ENCODE data around the gene POLR1A. TPM values are rescaled to one million over a fixed set of nuclear protein-coding genes. Genes with fewer than 3 reads are reported as not detected.

The POLR1A gene
- total and polyA plus RNA-seq, 2 of the 8 experiments (the other 6 are each of a cell fraction or from before 2014, with no cell fraction given) = 8.9 to 58.1 TPM

GRCh38 chr2:86019121-86019520 is 86.6 kb downstream of the POLR1A start:
- no peaks in the 10 kb centered on the region; a peak in 1 of 7 replicates for H3K27me3 ChIP-seq (replicated peaks in 1 of 4; ENCODE audit: control insufficient read depth in 3 of 4, extremely low read depth in 1 of 4, insufficient read depth in 3 of 4, low read length in 3 of 4)
- no peak overlapping the region for H3K23ac ChIP-seq (ENCODE audit: insufficient read length)
- no peak overlapping the region for H2BK5ac ChIP-seq (ENCODE audit: low read depth, low read length)
- no peak overlapping the region for H3K4ac ChIP-seq (replicated peaks; ENCODE audit: insufficient read length, low read depth, low read length)
- no peak overlapping the region for H4K91ac ChIP-seq (replicated peaks; ENCODE audit: insufficient read length, low read length)
- no peak overlapping the region for H2AFZ ChIP-seq (ENCODE audit: low read length)
- no peak overlapping the region for H2BK12ac ChIP-seq (ENCODE audit: low read depth, low read length)
- no peak overlapping the region for H3K27ac ChIP-seq (ENCODE audit: low read depth, low read length)
- no peak overlapping the region for H3K9ac ChIP-seq (replicated peaks in 1 of 4; ENCODE audit: extremely low read depth in 1 of 4, low read depth in 3 of 4, low read length in 3 of 4)
- CTCF ChIA-PET (ENCODE audit: partially characterized antibody) = interaction anchor here (1.2 to 1.3 kb wide), 2 partner anchors 192 to 278 kb away, joined by 4 to 5 read pairs; no protein-coding TSS in a partner anchor
- no peak overlapping the region for H4K8ac ChIP-seq (ENCODE audit: extremely low read depth, insufficient read depth, low read length)
- H3K4me2 ChIP-seq (ENCODE audit: insufficient read depth in 1 of 2, low read depth in 2 of 2, low read length in 2 of 2) = no peak overlapping the region
- no peak overlapping the region for H2BK120ac ChIP-seq (replicated peaks; ENCODE audit: low read depth, low read length)
- no peaks in the 10 kb centered on the region for H3K79me1 ChIP-seq (ENCODE audit: low read depth, low read length)
- peaks cover 5 to 8% of the 10 kb centered on the region in 2 experiments; a peak in 2 of 4 replicates for H3K9me3 ChIP-seq (ENCODE audit: insufficient read depth in 2 of 2, low read depth in 1 of 2, low read length in 1 of 2)
- no peak for FAIRE-seq
- H3K4me1 ChIP-seq (replicated peaks in 1 of 4; ENCODE audit: control insufficient read depth in 3 of 4, insufficient read depth in 4 of 4, low read length in 3 of 4) = no peaks in the 10 kb centered on the region
- no peak overlapping the region for H2BK20ac ChIP-seq (ENCODE audit: low read length)
- TF ChIP-seq MAX (IDR thresholded peaks at IDR 0.05) (no peak), RNF2 (IDR thresholded peaks at IDR 0.05; ENCODE audit: borderline replicate concordance, low read depth, low read length, missing control alignments, poor library complexity, severe bottlenecking) (no peak), TAF7 (optimal IDR thresholded peaks at IDR 0.05; ENCODE audit: borderline replicate concordance, low read depth, low read length) (no peak), SP1 (IDR thresholded peaks at IDR 0.05; ENCODE audit: low read depth, low read length) (no peak)
- no peak overlapping the region for H2AK5ac ChIP-seq (ENCODE audit: low read depth, low read length)
- POLR2A ChIA-PET (ENCODE audit: partially characterized antibody) = interaction anchor here (1.3 kb wide), 1 partner anchor 8 kb away, joined by 6 read pairs; no protein-coding TSS in a partner anchor
- DNase-seq (ENCODE audit: low read depth in 1 of 2, low spot score in 2 of 2) = no peak
- H3K23me2 ChIP-seq (ENCODE audit: low read depth, low read length) = no peaks in the 10 kb centered on the region
- no peak overlapping the region for H3K18ac ChIP-seq (ENCODE audit: extremely low read depth, low read length)
- peaks cover 0 to 2% (median 0%) of the 10 kb centered on the region in 4 experiments; a peak in 1 of 8 replicates for H3K36me3 ChIP-seq (ENCODE audit: control insufficient read depth in 2 of 4, insufficient read depth in 4 of 4, low read length in 3 of 4)
- 93% methylated on average over 5 of the region's 5 CpGs; no CpG with 5 or more reads in 1 of the 2 experiments for WGBS, 2 experiments (ENCODE audit: extremely low coverage in 1 of 2, insufficient coverage in 1 of 2, insufficient read length in 1 of 2, insufficient replicate concordance in 2 of 2, low coverage in 1 of 2, low lambda C conversion rate in 2 of 2, missing lambda C conversion rate in 1 of 2)
- no peaks in the 10 kb centered on the region for H3K79me2 ChIP-seq (ENCODE audit: control insufficient read depth in 1 of 2, insufficient read depth in 2 of 2, low read length in 2 of 2)
- H3K14ac ChIP-seq (ENCODE audit: insufficient read length) = no peak overlapping the region
- H2BK15ac ChIP-seq (ENCODE audit: low read length) = no peak overlapping the region
- no peak overlapping the region for H3K4me3 ChIP-seq (ENCODE audit: extremely low read depth in 1 of 4, insufficient read depth in 2 of 4, low read depth in 3 of 4, low read length in 4 of 4)
- H4K20me1 ChIP-seq (replicated peaks in 1 of 2; ENCODE audit: control insufficient read depth in 1 of 2, insufficient read depth in 2 of 2, low read length in 2 of 2) = no peaks in the 10 kb centered on the region
- no peak overlapping the region for H4K5ac ChIP-seq (ENCODE audit: insufficient read length, low read depth, low read length)
- no peak overlapping the region for H3K56ac ChIP-seq (replicated peaks; ENCODE audit: insufficient read length, low read depth, low read length)

Data from H1 (cell line).